ENCODE results near the gene PRLH. TPM values are rescaled to one million over a fixed set of nuclear protein-coding genes. Genes with fewer than 3 reads are reported as not detected.
A peak's percentile ranks its signal among the peaks of the same experiment; 100 is the strongest.

Gene PRLH
- total RNA-seq, 1 experiment from 2014 or later = not detected

- no peaks in the 10 kb centered on the region for H3K9me3 Mint-ChIP-seq
- TF ChIP-seq USF1 (CRISPR knock-in tag; IDR thresholded peaks at IDR 0.05) (no peak), NR1H2 (CRISPR knock-in tag; IDR thresholded peaks at IDR 0.05) (no peak), ZNF416 (CRISPR knock-in tag; IDR thresholded peaks at IDR 0.05) (no peak), MYBL2 (CRISPR knock-in tag; IDR thresholded peaks at IDR 0.05) (no peak), ZNF532 (CRISPR knock-in tag; IDR thresholded peaks at IDR 0.05; ENCODE audit: borderline replicate concordance) (no peak), ZNF425 (CRISPR knock-in tag; conservative IDR thresholded peaks at IDR 0.05) (no peak), GTF2I (CRISPR knock-in tag; conservative IDR thresholded peaks at IDR 0.05) (no peak), TCF7 (CRISPR knock-in tag; IDR thresholded peaks at IDR 0.05; ENCODE audit: low read depth) (no peak), AFF4 (CRISPR knock-in tag; IDR thresholded peaks at IDR 0.05; ENCODE audit: borderline replicate concordance) (no peak), NFATC4 (CRISPR knock-in tag; IDR thresholded peaks at IDR 0.05) (no peak), PREB (CRISPR knock-in tag; IDR thresholded peaks at IDR 0.05; ENCODE audit: borderline replicate concordance) (no peak), HMGXB4 (CRISPR knock-in tag; IDR thresholded peaks at IDR 0.05) (no peak), ARID4B (CRISPR knock-in tag; IDR thresholded peaks at IDR 0.05; ENCODE audit: borderline replicate concordance) (no peak), ZNF671 (CRISPR knock-in tag; IDR thresholded peaks at IDR 0.05) (no peak), FOXP4 (CRISPR knock-in tag; IDR thresholded peaks at IDR 0.05) (no peak), NR2C2 (CRISPR knock-in tag; IDR thresholded peaks at IDR 0.05) (no peak)
Measured at GRCh38 chr2:237574467-237574866, 8.1 kb downstream of the PRLH start.

More at GRCh38 chr2:237574467-237574866, 8.1 kb downstream of the PRLH start:
- Mint-ChIP-seq H3K4me3 (no peak overlapping the region), H3K27me3 (ENCODE audit: low read depth) (no peaks in the 10 kb centered on the region), H3K36me3 (peaks cover 25% of the 10 kb centered on the region), H3K27ac (peak overlapping the region; percentile 65; the same call in 1 of the 2 replicates), H3K4me1 (peaks cover 41% of the 10 kb centered on the region)
- ATAC-seq = no peak
- DNase-seq (ENCODE audit: low spot score) = no peak
- ChIA-PET CTCF (interaction anchor here (1.0 to 7.1 kb wide), 6 partner anchors 9 to 153 kb away, joined by 3 to 385 read pairs (median 45); partner anchors contain the start of gene RAB17), POLR2A (no interaction called here)
